ENCODE results near the gene ATP6V0E2.
A peak's percentile ranks its signal among the peaks of the same experiment; 100 is the strongest.

Gene ATP6V0E2

DNA sequence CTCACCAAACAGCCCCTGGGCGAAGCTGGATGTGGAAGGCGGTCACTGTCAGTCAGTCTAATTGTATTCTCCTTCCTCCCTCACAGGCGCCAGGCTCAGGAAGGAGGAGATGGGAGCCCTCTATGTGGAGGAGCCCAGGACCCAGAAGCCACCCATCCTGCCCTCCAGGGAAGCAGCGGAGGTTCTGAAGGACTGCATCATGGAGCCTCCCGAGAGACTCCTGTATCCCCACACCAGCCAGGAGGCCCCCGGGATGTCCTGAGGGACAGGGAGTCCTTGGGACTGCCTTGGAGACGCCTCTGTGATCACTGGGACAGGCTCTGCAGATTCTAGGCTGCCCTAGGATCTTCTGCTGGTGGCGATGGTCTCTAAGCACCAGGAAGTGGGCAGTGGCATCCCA lies 9.7 kb upstream of the ATP6V0E2 start:
- no peak for DNase-seq

- no peak for DNase-seq
These were observed 9.0 kb upstream of the ATP6V0E2 start for GRCh38 chr7:149864751-149865150.

- DNase-seq: peak; percentile 52
These were observed 8.3 kb upstream of the ATP6V0E2 start for GRCh38 chr7:149865437-149865836.

GRCh38 chr7:149866139-149866778 lies 7.5 kb upstream of the ATP6V0E2 start:
- no peak for DNase-seq

DNA sequence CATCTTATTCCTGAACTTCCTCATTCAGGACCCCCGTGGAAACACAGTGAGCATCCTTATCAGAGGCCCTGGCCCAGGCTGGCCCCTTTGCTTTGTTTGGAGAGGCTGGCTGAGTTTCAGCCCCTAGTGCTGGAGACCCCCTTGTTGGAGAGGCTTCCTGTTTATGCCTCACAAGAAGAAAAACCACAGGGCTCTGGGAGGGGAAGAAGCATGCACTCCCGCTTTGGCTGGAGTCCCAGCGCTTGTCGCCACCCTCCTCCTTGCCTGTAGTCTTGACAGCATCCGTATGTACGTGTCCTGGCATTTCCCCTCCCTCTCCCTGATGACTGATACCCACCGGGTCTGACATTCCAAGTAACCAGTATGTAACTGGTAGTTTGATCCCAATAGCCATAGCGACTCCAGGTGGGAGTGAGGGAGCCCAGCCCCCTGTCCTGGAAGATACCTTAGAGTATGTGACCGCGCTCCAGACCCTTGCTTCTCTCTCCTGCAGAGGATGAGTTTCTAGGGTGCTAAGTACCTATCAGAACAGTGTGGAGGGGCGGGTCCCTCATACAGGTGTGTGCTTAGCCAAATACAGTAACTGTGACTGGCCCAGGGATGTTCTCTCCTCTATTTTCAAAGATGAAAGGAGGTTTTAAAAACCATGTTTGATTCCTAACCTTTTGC lies 6.9 kb upstream of the ATP6V0E2 start:
- no peak for DNase-seq

- DNase-seq: no peak
These were observed 5.8 kb upstream of the ATP6V0E2 start for GRCh38 chr7:149867762-149868622.

GRCh38 chr7:149868623-149869290 lies 5.0 kb upstream of the ATP6V0E2 start:
- no peak for DNase-seq

DNA sequence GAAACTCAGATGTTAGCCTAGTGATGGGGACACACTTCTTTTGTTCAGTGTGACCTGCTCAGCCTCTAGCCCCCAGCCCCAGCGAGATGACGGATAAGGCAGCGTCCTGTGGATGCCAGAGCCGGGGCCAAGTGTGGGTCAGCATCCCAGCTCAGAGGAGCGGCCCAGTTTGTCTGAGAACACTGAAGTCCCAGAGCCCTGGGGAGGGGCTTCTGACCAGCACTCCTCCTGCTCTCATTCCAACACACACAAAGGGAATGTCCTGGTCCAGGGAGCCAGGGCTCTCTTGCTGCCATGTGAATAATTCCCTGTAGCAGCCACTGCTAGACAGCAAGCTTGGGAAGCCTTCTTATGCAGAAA lies 4.5 kb upstream of the ATP6V0E2 start:
- no peak for DNase-seq

- DNase-seq: peak; percentile 45
These were observed 3.9 kb upstream of the ATP6V0E2 start for GRCh38 chr7:149869867-149870266.

DNA sequence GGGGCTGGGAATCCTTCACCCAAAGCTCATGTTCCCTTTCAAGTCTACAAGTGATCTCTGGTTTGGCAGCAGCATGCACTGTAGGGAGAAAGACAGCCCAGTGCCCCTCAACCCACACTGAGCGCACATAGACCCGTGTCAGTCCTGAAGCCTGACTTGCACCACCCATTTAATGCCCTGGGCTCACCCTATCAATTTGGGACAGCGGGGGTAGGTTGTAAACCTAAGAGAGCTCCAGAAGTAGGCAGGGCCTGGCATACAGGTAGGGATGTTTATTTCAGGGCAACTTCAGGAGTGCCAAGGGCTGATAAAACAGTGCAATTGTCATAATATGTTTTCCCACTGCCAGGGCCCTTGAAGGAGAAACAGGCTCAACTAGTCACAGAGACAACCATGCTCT lies 3.5 kb upstream of the ATP6V0E2 start:
- no peak for DNase-seq

GRCh38 chr7:149870701-149871483 lies 2.9 kb upstream of the ATP6V0E2 start:
- DNase-seq: peak; percentile 31

- no peak for DNase-seq
These were observed 2.2 kb upstream of the ATP6V0E2 start for GRCh38 chr7:149871576-149871975.

DNA sequence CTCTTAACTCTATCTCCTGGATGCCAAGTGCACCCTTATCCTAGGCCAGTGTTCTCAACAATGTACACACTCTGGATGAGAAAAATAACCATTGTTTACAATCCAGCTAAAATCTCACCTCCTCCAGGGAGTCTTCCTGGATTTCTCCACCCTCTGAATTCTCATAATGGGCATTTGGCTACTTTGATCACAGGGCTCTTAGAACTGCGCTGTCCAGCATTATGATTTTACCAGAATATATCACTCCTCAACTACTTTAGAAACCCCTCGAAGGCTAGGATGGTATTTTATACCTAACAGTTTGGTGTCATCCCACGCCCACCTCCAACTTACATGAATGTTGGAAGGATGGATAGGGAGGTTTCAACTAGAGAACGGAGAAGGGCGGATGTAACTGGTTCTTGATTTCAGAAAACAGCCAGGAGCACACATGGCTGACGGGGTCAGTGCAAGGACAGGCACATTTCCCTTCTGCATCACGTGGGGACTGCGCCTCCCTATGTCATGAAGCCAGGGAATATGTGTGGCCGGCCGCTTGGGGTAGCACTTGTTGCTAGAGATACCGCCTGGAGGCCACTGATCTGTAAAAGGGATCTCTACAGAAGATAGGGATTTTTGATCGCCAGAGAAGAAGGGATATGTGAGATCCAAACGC lies 1.2 kb upstream of the ATP6V0E2 start:
- no peak for DNase-seq

- no peak for DNase-seq
These were observed 338 bp downstream of the ATP6V0E2 start for GRCh38 chr7:149873970-149874643.

DNA sequence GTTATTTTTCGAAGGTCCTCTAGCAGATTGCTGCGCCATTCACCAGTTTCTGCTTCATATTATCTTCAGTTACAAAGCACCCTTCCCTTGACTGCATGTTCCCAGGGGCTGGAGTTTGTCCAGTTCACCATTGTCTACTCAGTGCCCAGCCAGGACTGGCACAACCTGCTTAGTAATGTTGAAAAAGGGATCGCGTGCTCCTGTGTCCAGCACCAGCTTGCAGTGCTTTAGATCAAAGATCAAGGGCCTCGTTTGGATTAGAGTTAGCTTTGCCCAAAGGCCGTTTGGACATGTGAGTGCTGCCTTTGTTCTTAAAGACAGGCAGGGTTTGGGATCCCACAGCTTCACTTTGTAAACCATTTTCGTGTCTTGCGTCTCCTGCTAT lies 867 bp downstream of the ATP6V0E2 start:
- no peak for DNase-seq

DNA sequence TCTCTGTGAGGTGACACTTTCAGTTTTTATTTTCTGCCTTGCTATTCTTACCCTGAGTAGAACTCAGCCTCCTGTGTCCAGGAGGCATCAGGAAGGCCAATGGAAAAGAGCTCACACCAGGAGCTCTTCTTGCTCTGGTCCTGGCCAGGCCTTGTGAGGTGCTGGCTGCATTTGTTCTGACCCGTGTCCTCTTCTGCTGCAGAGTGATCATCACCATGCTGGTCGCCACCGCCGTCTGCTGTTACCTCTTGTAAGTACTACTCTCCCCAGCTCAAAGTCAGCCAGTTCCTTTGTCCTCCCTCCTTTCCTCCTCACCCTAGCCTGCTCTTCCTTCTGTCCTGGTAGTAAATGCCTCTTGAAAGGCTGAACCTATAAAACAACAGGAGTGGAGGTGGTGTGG lies 1.6 kb downstream of the ATP6V0E2 start:
- DNase-seq: no peak

- no peak for DNase-seq
These were observed 4.2 kb downstream of the ATP6V0E2 start for GRCh38 chr7:149877890-149878522.

DNA sequence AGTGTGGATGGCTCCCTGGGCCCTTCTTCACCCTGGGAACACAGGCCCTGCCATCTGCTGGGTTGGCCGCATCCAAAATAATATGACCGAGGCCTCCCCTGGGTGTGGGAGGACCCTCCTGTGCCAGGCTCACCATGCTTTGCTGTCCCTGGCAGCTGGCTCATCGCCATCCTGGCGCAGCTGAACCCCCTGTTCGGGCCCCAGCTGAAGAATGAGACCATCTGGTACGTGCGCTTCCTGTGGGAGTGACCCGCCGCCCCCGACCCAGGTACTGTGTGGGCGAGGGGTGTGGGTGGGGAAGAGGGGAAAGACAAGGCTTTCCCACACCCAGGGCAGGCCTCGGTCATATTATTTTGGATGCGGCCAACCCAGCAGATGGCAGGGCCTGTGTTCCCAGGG lies 4.8 kb downstream of the ATP6V0E2 start:
- no peak for DNase-seq

DNA sequence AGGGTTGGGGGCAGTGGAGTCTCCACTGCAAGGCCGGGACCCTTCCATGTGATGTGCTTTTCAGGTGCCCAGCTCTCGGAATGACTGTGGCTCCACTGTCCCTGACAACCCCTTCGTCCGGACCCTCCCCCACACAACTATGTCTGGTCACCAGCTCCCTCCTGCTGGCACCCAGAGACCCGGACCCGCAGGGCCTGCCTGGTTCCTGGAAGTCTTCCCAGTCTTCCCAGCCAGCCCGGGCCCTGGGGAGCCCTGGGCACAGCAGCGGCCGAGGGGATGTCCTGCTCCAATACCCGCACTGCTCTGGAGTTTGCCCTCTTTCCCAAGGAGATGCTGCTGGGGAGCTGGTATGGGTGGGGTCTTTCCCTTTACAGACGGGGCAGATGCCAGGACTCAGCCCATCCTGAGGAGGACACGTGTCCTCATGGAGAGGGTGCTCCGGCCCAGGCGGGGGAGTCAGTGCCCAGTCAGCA lies 5.5 kb downstream of the ATP6V0E2 start:
- no peak for DNase-seq

GRCh38 chr7:149879766-149880637 lies 6.2 kb downstream of the ATP6V0E2 start:
- no peak for DNase-seq

All from activated CD4-positive, alpha-beta T cell treated with anti-CD3 and anti-CD28 coated beads, Interleukin-2, amount 50 U/mL, for 1 hour (primary cell).